G401.6 (cell line): ENCODE measurements around the gene POLR2J2.
"Not testable (repeated sequence)": the region's sequence is repeated elsewhere in the genome, so short reads cannot be mapped to it uniquely, and the experiment has no call there.

Experiments used
- FAIRE-seq: peaks from 2 replicates; lab custom pipeline; 2012; peaks lifted over from hg19 to GRCh38; lab: Jason Lieb, UNC

Gene POLR2J2

DNA sequence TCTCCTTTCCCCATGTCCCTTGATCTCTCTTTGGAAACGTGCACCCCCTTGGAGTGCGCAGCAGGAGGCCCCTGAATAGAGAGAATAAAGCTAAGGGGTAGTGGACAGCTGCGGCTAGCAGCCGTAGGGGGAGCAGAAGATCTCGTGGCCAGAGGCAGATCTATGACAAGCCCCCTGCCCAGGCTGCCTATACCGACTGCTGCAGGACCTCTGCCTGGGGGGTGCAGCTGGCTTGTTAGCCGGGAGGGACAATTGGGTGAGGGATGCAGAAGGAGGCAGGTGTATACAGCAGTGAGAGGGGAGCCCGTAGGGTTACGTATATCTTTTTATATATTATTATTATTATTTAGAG is 469 bp upstream of the POLR2J2 start:
- FAIRE-seq: not testable (repeated sequence)

DNA sequence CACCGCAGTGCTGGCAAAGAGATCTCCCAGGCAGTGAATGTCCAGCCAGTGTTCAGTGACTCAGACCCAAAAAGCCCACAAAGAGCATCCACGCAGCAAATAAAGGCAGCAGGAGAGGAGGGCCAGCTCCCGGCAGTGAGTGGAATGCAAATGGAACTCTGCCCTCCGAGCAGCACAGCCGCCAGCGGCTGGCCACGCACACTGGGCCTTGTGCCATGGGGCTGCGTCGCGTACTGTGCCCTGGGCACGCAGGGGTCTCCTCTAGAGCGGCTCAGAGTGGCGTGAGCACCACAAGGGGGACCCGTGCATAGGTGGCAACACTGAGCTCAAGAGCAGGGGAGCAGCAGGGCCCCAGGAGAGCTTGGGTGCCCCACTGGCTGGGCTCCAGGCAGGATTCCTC is 3.9 kb downstream of the POLR2J2 start:
- FAIRE-seq: not testable (repeated sequence)

DNA sequence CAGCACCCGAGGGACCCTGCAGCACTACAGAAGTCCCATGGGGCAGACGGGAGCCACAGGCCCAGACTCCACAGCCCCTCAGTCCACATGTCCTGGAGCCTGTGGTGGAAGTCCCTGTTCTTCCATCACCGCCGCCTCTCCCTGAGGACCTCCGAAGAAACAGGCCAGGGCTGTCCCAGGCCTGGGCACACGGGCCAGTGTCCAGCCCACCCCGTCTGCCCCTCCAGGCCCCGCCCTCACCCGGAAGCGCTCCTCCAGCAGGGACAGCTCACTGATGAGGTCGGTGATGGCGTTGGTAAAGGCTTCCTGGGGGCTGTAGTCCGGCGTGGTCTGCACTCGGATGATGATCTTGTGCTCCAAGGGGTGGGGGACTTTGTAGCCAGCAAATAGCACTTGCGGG is 4.6 kb downstream of the POLR2J2 start:
- not testable (repeated sequence) for FAIRE-seq

DNA sequence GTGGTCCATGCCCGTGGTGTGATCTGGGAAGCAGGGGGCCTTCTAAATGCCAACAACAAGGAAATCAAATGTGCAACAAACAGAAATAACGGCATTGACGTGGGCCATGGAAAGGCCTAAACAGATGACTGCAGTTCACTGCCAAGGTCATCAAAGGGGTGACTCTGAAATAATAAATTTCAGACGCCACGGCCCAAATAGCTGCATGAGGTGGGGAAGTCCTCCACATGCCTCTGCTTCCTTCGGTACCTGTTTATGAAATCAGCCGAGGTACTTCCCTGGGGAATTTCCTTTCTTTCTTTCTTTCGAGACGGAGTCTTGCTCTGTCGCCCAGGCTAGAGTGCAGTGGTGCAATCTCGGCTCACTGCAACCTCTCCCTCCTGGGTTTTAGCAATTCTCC is 6.7 kb downstream of the POLR2J2 start:
- not testable (repeated sequence) for FAIRE-seq

DNA sequence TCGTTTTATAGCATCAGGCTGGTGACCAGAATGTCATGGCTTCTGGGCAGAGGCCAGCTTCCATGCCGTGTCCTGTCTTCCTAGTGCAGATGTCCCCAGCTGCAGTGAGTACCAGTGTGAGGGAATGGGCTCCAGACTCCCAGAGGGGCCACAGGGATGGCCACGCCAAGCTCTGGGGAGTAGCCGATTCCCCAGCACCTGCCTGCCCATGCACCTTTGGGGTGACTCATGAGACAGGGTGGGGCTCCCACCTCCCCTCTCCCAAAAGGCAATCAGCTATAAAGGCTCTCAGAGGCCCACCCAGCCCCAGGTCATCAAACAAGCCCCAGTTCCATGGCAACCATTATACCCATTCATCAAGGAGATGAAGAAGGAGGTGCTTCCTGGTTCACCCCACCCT is 21.5 kb downstream of the POLR2J2 start, which contains the start of gene SPDYE2B:
Gene SPDYE2B, plus strand, starts transcription at position 396 of the 400 bp plus-strand sequence. CDS start 2,030 bp downstream, outside the sequence.
- not testable (repeated sequence) for FAIRE-seq

DNA sequence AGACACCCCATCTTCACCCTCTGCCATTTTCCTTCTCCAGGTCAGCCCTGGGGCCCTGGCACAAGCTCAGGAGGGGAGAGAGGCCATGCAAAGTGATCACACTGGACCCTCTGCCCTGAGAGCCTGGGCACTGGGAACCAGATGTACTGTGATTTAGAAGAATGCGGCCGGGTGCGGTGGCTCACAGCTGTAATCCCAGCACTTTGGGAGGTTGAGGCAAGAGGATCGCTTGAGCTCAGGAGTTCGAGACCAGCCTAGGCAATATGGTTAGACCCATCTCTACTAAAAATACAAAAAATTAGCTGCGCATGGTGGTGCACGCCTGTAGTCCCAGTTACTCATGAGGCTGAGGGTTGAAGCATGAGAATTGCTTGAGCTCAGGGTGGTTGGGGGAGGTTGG is 23.6 kb downstream of the POLR2J2 start:
- FAIRE-seq: not testable (repeated sequence)

DNA sequence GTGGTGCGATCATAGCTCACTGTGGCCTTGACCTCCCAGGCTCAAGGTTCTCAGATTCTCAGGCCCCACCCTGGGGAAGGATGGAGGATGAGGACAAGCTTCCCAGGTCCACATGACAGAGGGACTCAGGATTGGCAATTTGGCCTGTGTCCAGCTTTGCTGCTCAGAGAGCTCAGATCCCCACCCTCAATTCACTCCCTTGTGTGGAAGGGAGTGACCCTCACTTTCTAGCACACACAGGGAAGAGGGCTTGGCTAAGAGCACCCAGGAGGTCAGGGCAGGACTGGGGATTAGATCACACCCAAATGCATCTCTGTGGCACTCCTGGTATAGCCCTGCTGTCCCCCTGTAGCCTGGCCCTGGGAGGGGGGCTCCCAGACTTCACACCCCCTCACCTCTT is 28.1 kb downstream of the POLR2J2 start:
- not testable (repeated sequence) for FAIRE-seq

DNA sequence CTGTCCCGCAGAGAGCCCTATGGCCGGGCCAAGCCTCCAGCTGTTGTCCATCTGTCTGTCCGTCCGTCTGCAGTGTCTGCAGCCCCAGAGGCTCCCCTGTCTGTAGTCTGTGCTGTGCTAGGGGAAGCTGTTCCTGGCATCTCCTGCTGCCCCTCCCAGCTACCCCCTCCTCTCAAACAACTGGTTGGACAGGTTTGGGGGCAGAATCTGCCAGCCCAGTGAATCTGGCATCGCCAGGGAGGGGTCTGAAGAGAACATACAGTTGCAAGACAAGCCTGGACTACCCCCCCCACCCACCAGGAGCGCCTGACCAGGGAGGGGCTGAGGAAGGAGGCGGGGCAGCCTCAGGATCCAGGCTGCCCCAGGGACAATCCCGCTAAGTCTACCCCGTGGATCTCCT is 28.8 kb downstream of the POLR2J2 start, which contains the start of gene UPK3BL1:
Gene UPK3BL1, minus strand, starts transcription at position 101 of the 400 bp plus-strand sequence. Its CDS starts 50 bp downstream, at position 51.
- not testable (repeated sequence) for FAIRE-seq

DNA sequence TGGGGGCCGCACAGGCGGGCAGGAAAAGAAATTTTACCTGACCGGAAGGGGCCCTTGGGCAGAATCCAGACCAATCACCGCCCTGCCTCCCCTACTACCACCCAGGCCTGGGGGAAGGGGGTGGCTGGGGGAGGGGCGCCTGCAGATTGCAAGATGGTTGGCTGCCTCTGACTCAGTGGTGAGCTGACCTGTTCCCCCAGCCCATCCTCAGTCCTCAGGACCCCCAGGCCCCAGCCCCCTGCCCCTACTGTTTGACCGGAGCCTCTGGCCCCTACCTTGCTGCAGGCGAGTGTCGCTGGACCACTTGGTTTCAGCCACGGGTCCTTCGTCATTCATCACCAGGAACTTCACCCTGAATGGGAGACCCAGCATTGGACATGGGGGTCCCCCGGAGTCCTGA is 32.6 kb downstream of the POLR2J2 start:
- not testable (repeated sequence) for FAIRE-seq

DNA sequence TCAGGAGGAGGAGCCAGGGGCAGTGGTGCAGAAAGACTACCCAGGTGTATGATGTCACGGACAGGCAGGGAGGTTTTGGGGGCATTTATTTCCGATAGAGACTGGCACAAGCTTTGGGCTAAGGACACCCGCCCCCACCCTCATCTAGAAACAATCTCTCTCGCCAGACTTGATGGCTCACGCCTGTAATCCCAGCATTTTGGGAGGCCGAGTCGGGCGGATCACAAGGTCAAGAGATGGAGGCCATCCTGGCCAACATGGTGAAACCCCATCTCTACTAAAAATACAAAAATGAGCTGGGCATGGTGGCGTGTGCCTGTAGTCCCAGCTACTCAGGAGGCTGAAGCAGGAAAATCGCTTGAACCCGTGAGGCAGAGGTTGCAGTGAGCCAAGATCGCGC is 34.5 kb downstream of the POLR2J2 start:
- FAIRE-seq: not testable (repeated sequence)

DNA sequence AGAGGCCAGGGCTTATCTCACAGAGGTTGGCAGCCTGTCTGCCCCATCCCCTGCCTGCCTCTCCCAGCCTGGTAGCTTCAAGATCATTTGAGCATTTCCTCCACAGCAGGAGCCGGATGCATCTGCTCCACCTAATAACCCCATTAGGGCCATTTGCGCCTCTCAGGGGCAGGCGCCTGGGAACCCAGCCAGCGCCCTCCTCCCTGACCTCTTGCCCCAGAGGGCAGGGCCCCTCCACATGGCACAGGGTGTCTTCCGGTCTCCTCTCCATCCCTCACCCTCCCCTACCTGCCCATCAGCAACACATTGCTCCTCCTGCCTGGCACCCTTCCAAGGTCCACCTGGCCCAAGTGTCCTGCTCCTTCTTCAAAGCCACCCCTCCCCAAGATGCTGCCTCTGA is 36.1 kb downstream of the POLR2J2 start:
- not testable (repeated sequence) for FAIRE-seq

DNA sequence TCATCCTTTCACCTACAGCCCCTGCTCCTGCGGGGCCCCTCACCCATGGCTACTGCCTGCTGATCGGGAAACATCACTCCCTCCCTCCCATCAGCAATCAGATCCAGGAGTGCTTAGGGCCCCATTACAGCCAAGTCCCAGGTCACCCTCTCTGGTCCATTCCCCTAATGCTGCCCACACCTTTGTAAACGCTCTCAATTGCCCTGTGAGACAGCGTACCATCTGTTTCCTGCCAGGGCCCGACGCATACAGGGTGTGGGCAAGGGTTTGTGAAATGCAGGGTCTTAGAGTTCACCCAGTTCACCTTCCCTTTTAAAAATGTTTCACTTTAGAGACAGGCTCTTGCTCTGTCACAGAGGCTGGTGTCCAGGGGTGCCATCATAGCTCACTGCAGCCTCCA is 37.2 kb downstream of the POLR2J2 start:
- FAIRE-seq: not testable (repeated sequence)

DNA sequence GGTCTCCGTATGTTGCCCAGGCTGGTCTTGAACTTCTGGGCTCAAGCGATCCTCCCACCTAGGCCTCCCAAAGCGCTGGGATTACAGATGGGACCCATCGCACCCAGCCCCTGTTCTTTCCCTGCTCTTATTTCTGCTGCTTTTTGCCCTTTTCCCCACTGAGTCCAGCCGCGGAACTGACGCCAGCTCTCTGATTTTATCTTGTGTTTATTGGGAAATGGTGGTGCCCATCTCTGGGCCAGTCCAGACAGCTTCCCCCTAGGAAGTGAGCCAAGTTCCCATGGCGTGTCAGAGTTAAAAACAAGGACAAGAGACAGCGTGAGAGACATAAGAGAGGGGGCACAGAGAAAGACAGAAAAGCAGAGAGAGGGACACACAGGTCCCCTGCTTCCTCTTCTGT is 40.8 kb downstream of the POLR2J2 start:
- FAIRE-seq: not testable (repeated sequence)

DNA sequence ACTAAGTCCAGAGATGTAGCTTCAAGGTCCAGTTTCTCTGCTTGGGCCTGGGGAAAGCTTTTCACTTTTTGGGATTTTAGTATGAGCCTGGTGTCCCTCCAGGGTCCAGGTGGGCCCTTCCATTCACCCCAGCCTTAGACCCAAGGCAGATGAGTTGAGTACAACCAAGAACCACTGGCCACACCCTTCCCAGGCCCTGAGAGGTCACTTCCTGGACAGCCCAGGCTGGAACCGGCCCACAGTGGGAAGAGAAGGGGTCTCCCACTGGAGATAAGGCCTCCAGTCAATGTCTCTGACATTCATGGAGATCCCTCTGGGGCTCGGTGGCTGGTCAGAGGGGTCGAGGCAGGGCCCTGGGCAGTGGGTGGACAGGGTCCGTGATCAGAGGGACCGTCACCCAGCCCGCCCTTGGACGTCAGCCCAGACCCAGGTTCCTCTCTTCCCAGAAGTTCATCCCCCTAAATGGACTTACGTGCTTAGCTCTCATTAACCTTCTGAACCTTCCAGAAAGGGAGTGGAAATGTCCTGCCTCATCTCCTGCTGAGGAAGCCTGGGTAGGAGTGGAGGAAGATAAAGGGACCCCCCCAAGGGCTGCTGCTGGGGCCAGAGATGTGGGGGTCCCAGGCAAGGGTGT is 44.1 kb downstream of the POLR2J2 start:
- not testable (repeated sequence) for FAIRE-seq

DNA sequence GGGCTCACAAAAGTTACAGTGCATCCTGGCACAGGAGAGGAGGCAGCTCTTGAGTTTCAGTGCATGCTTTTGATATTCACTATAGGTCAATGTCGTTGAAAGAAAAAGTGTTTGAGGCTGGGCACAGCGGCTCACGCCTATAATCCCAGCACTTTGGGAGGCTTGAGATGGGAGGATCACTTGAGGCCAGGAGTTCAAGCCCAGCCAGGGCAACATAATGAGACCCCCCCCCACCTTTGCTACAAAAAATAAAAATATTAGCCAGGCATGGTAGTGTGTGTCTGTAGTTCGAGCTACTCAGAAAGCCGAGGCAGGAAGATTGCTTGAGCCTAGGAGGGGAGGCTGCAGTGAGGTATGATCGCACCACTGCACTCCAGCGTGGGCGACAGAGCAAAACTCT is 53.3 kb downstream of the POLR2J2 start:
- FAIRE-seq: not testable (repeated sequence)

DNA sequence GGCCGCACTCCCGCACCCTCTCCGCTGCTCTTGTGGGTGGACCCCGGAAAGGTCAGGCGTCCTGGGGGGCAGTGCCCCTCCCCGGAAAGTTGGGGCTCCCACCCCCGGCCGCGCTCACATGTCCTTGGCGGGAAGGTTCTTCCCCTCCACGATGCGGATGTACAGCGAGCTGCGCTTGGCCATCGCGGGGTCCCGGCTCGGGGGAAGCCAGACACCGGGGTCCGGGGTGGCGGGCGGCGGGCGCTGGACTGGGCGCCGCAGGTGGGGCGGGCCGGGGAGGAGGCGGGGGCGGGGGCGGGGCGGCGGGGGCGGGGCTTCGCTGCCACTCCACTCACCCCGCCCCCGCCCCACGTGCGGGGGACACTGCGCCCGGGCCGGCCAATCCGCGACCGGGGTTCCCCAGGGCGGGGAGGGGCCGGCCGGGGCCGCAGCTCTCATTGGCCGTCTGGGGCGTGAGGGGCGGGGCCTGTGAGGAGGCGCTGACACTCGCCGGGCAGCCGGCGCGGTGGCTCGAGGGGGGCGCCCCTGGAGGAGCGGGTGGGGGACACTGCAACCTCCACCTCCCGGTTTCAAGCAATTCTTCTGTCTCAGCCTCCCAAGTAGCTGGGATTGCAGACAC is 54.8 kb downstream of the POLR2J2 start, which contains the start of gene RASA4:
Gene RASA4, minus strand, starts transcription at position 250 of the 619 bp plus-strand sequence. Its CDS starts 67 bp downstream, at position 183.
- not testable (repeated sequence) for FAIRE-seq
